Measurements from ENCODE around the gene HIPK3. TPM values are rescaled to one million over a fixed set of nuclear protein-coding genes. Genes with fewer than 3 reads are reported as not detected.
"Not testable (repeated sequence)": the region's sequence is repeated elsewhere in the genome, so short reads cannot be mapped to it uniquely, and the experiment has no call there.

HIPK3 gene
- total RNA-seq, 4 donors from 2014 or later = 292 to 331 (median 308) TPM

GRCh38 chr11:33258631-33259205 is 1.5 kb downstream of the HIPK3 start:
- peaks cover 6 to 51% (median 13%) of the 10 kb centered on the region in 3 donors for H3K4me1 ChIP-seq
- ATAC-seq = peak; percentile 32
- peak overlapping the region; percentile 98 to 100 (median 100) for H3K27ac ChIP-seq
- TF ChIP-seq EP300 (IDR thresholded peaks at IDR 0.05) (no peak), CTCF (IDR thresholded peaks at IDR 0.05) (no peak), POLR2AphosphoS5 (IDR thresholded peaks at IDR 0.05) (peak; percentile 3)
- peak overlapping the region; percentile 94 to 97 for H3K4me3 ChIP-seq
- no peaks in the 10 kb centered on the region for H3K9me3 ChIP-seq
- H3K36me3 ChIP-seq = no peaks in the 10 kb centered on the region
- no peaks in the 10 kb centered on the region for H3K27me3 ChIP-seq
- WGBS, 2 donors (ENCODE audit: low coverage in 1 of 2) = 0 to 1% methylated on average over 9 of the region's 14 CpGs

- no peak for ATAC-seq
- H3K27me3 ChIP-seq = no peaks in the 10 kb centered on the region
- H3K36me3 ChIP-seq = no peaks in the 10 kb centered on the region
- H3K4me1 ChIP-seq = peaks cover 12 to 62% (median 22%) of the 10 kb centered on the region in 3 donors
- WGBS, 2 donors (ENCODE audit: low coverage in 1 of 2) = 18 to 23% methylated on average over 2 of the region's 2 CpGs
- H3K27ac ChIP-seq = peak overlapping the region; percentile 98 to 100 (median 100)
- H3K9me3 ChIP-seq = no peaks in the 10 kb centered on the region
- peak overlapping the region; percentile 94 to 97 for H3K4me3 ChIP-seq
- TF ChIP-seq POLR2AphosphoS5 (IDR thresholded peaks at IDR 0.05) (no peak), CTCF (IDR thresholded peaks at IDR 0.05) (no peak), POLR2A (IDR thresholded peaks at IDR 0.05) (no peak), EP300 (IDR thresholded peaks at IDR 0.05) (no peak)
These were observed 2.7 kb downstream of the HIPK3 start for GRCh38 chr11:33259869-33260268.

GRCh38 chr11:33261350-33261749 is 4.2 kb downstream of the HIPK3 start:
- peaks cover 13 to 70% (median 28%) of the 10 kb centered on the region in 3 donors for H3K4me1 ChIP-seq
- H3K4me3 ChIP-seq, H3K36me3 ChIP-seq, H3K9me3 ChIP-seq, ATAC-seq, H3K27me3 ChIP-seq: not testable (repeated sequence)
- WGBS, 2 donors (ENCODE audit: low coverage in 1 of 2) = 100% methylated on average over 1 of the region's 1 CpG
- H3K27ac ChIP-seq = peak overlapping the region in 3 of 4 donors; percentile 62 to 98 (median 64)

GRCh38 chr11:33262011-33262645 is 4.9 kb downstream of the HIPK3 start:
- Histone ChIP-seq H3K36me3 (no peaks in the 10 kb centered on the region), H3K27me3 (no peaks in the 10 kb centered on the region), H3K4me3 (peak overlapping the region in 1 of 2 donors; percentile 0), H3K27ac (peak overlapping the region; percentile 32 to 98 (median 63)), H3K9me3 (no peaks in the 10 kb centered on the region), H3K4me1 (peaks cover 18 to 74% (median 36%) of the 10 kb centered on the region in 3 donors)
- no peak for TF ChIP-seq CTCF (IDR thresholded peaks at IDR 0.05)
- no peak for TF ChIP-seq POLR2A (IDR thresholded peaks at IDR 0.05)
- TF ChIP-seq POLR2AphosphoS5 (IDR thresholded peaks at IDR 0.05) = no peak
- TF ChIP-seq EP300 (IDR thresholded peaks at IDR 0.05) = no peak
- ATAC-seq = no peak

- no peak for ATAC-seq
- TF ChIP-seq CTCF (IDR thresholded peaks at IDR 0.05) (no peak), EP300 (IDR thresholded peaks at IDR 0.05) (no peak), POLR2AphosphoS5 (IDR thresholded peaks at IDR 0.05) (no peak), POLR2A (IDR thresholded peaks at IDR 0.05) (no peak)
- no CpG with 5 or more reads among the region's 2 CpGs for WGBS, 2 donors (ENCODE audit: low coverage in 1 of 2)
- Histone ChIP-seq H3K36me3 (no peaks in the 10 kb centered on the region), H3K27me3 (no peaks in the 10 kb centered on the region), H3K9me3 (no peaks in the 10 kb centered on the region), H3K27ac (peak overlapping the region in 3 of 4 donors; percentile 58 to 98 (median 62)), H3K4me1 (peaks cover 21 to 88% (median 41%) of the 10 kb centered on the region in 3 donors), H3K4me3 (peak overlapping the region in 1 of 2 donors; percentile 22)
These were observed 6.4 kb downstream of the HIPK3 start for GRCh38 chr11:33263549-33263948.

Data from gastroesophageal sphincter (tissue), 4 donors.